Left ventricle myocardium inferior (tissue), 1 donor: ENCODE results near the gene EMILIN2. TPM values are rescaled to one million over a fixed set of nuclear protein-coding genes. Genes with fewer than 3 reads are reported as not detected.

Source experiments
- DNase-seq: peaks from one replicate; pipeline ENCODE4 v3.0.0-alpha.2; 2020
- H3K27ac ChIP-seq: fragments of 200-600 bp; replicated peaks from 2 replicates; pipeline ENCODE4 v1.8.0; 2021
- H3K27me3 ChIP-seq: fragments of 200-600 bp; 2 replicates; pipeline ENCODE4 v1.8.0; 2021; ENCODE audit warnings: low read depth
- H3K36me3 ChIP-seq: fragments of 200-600 bp; 2 replicates; pipeline ENCODE4 v1.8.0; 2021
- H3K4me1 ChIP-seq: fragments of 200-600 bp; 2 replicates; pipeline ENCODE4 v1.8.0; 2021
- H3K4me3 ChIP-seq: fragments of 200-600 bp; 2 replicates; pipeline ENCODE4 v1.8.0; 2021; ENCODE audit warnings: mild to moderate bottlenecking, moderate library complexity
- H3K9me3 ChIP-seq: fragments of 200-600 bp; replicated peaks from 2 replicates; pipeline ENCODE4 v1.8.0; 2021
- CTCF ChIP-seq: fragments of 200-600 bp; IDR thresholded peaks from 2 replicates; pipeline ENCODE4 v1.8.0; 2021; ENCODE audit warnings: antibody characterized with exemption, mild to moderate bottlenecking, borderline replicate concordance
- intact Hi-C: fragments of 100-400 bp; cut with micrococcal nuclease; formaldehyde crosslinking; loops from one replicate; pipeline ENCODE4 v1.11.0; 2022
- total RNA-seq: library from RNA; stranded (reverse); fragmentation: NEBNext Ultra II Directional; extraction: Animal tissue kit (Norgen Biotek cat#: 25700); gene quantifications from one replicate; pipeline ENCODE4 v1.2.1, GENCODE V29; 2021
- donor health status: DM: no; HTN: yes; CAD: no; lungs with severe emphysema.

Gene EMILIN2
- total RNA-seq, 1 donor from 2014 or later = 12.4 TPM

DNA sequence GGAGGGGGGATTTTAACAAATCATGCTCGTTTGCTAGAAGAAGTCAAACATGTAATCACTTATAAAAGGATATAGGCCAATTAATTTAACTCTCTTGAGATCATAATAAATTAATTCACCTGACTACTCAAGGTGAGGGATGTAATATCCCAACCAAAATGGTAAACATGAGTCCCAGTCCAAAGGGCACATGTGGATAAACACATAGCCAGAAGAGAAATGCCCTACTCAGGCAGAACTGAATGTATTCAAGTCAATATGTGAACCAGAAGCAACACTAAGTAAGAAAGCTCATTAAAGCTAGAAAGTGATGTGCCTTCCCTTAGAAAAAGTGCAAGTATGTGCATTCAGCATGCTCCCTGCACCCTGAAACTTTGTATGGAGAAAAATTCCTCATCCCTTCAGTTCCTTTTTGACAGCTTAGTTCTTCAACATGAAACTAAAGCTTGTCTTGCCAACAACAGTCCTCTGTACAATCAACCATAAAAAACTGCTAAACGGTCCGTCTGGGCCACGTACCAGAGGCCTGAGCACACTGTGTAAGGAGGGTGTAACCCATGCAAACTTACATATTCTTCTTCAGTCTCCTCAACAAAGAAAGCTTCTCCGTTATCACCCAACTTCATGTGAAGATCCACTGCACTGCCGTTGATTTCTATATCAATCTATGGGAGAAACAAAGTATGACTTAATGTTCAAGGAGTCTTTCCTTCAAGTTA lies 107.3 kb downstream of the EMILIN2 start:
- Histone ChIP-seq H3K36me3 (peaks cover 39% of the 10 kb centered on the region), H3K27ac (no peak overlapping the region), H3K4me1 (peaks cover 10% of the 10 kb centered on the region), H3K27me3 (no peaks in the 10 kb centered on the region), H3K9me3 (no peaks in the 10 kb centered on the region), H3K4me3 (no peak overlapping the region)
- no peak for DNase-seq
- no peak for TF ChIP-seq CTCF
- intact Hi-C loops = no loop called here

DNA sequence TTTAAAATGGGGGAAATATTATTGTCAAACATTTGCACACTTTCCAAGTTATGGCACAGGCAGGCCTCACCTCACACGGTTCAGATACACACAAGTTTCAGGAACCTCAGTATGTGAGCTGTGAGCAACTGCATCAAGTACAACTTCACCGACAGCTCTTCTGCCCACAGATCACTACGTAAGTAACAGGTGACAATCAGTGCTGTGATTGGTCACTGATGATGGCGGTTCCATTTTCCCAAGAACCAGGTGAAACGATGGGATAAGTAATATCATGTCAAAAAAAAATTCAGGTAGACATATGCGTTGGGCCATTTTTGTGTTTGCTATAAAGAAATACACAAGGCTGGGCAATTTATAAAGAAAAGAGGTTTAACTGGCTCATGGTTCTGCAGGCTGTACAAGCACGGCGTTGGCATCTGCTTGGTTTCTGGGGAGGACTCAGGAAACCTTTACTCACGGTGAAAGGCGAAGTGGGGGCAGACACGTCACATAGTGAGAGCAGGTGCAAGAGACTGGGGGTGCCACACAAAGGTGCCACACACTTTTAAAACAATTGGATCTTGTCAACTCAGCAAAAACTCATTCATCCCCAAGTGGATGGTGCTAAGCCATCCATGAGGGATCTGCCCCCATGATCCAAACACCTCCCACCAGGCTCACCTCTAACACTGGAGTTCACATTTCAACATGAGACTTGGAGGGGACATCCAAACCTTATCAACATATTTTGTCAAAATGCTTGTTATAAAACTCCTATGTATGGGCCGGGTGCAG lies 108.3 kb downstream of the EMILIN2 start:
- Histone ChIP-seq H3K36me3 (peaks cover 35% of the 10 kb centered on the region), H3K9me3 (no peaks in the 10 kb centered on the region), H3K4me1 (peaks cover 18% of the 10 kb centered on the region), H3K27ac (no peak overlapping the region), H3K4me3 (no peak overlapping the region), H3K27me3 (no peaks in the 10 kb centered on the region)
- TF ChIP-seq CTCF = no peak
- intact Hi-C loops = no loop called here
- DNase-seq = no peak

GRCh38 chr18:2956056-2956455 lies 109.2 kb downstream of the EMILIN2 start:
- DNase-seq = no peak
- peaks cover 25% of the 10 kb centered on the region for H3K36me3 ChIP-seq
- no peaks in the 10 kb centered on the region for H3K27me3 ChIP-seq
- no peak overlapping the region for H3K27ac ChIP-seq
- intact Hi-C loops = no loop called here
- H3K4me1 ChIP-seq = peaks cover 27% of the 10 kb centered on the region
- no peak overlapping the region for H3K4me3 ChIP-seq
- no peak for TF ChIP-seq CTCF
- no peaks in the 10 kb centered on the region for H3K9me3 ChIP-seq

GRCh38 chr18:2958819-2959298 lies 112.1 kb downstream of the EMILIN2 start:
- Histone ChIP-seq H3K27ac (peak overlapping the region; percentile 66), H3K4me1 (peaks cover 50% of the 10 kb centered on the region), H3K9me3 (no peaks in the 10 kb centered on the region), H3K4me3 (no peak overlapping the region), H3K27me3 (no peaks in the 10 kb centered on the region), H3K36me3 (peaks cover 4% of the 10 kb centered on the region)
- no peak for DNase-seq
- no peak for TF ChIP-seq CTCF
- intact Hi-C loops = no loop called here

DNA sequence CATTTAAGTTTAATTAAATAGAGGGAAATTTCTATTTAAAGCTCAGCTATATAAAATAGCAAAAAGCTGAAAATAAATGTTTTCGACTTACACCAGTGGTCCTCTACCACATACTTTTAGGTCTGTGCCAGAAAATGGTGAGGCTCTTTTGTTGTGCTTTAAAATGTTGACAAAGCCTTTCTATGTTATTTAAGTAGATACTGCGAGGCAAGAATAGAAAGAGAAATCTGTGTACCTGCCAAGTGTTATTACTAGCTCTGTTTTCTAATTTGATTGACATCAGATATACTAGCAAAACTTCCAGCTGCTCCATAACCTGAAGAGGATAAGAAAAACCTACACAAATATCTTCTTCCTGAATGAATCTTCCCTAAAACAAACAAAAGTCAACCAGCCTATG lies 112.5 kb downstream of the EMILIN2 start:
- Histone ChIP-seq H3K4me3 (no peak overlapping the region), H3K36me3 (no peaks in the 10 kb centered on the region), H3K27ac (peak overlapping the region; percentile 66), H3K9me3 (no peaks in the 10 kb centered on the region), H3K27me3 (no peaks in the 10 kb centered on the region), H3K4me1 (peaks cover 51% of the 10 kb centered on the region)
- intact Hi-C loops = no loop called here
- TF ChIP-seq CTCF = no peak
- no peak for DNase-seq
